H1 (cell line): ENCODE results near the gene ADAM23. TPM values are rescaled to one million over a fixed set of nuclear protein-coding genes. Genes with fewer than 3 reads are reported as not detected.
A peak's percentile ranks its signal among the peaks of the same experiment; 100 is the strongest.

Experiments used
- JUN ChIP-seq: IDR thresholded peaks from 2 replicates; pipeline ENCODE4 v1.6.1; 2011; ENCODE audit warnings: low read depth, mild to moderate bottlenecking, improper control_type of control experiment, low read length
- RAD21 ChIP-seq, 2 experiments: IDR thresholded peaks in 1 of 2; conservative IDR thresholded peaks in 1 of 2; 2 replicates each; pipeline ENCODE4 v1.6.1; 2011; ENCODE audit warnings: low read depth in 2 of 2, low read length in 2 of 2, improper control_type of control experiment in 1 of 2, inconsistent platforms in 1 of 2, mild to moderate bottlenecking in 1 of 2, moderate library complexity in 1 of 2
- polyA plus RNA-seq, 7 experiments: library from polyadenylated mRNA; depleted of rRNA in 3 of 7; stranded (reverse) in 5 of 7; unstranded in 2 of 7; fragments of >200 nt in 5 of 7; fragments of 200-250 nt in 2 of 7; gene quantifications; 1 replicate in 5 of 7; 2 replicates in 1 of 7; 4 replicates in 1 of 7; pipeline versions ENCODE4 v1.2.1 to v1.2.3, GENCODE V29; 2011 to 2013; ENCODE audit warnings: missing spikeins in 2 of 7, mixed read lengths in 2 of 7
- total RNA-seq: library from RNA; stranded (reverse); fragmentation: NEBNext Ultra II Directional; extraction: Animal tissue kit (Norgen Biotek cat#: 25700); gene quantifications from 2 replicates; pipeline ENCODE4 v1.2.1, GENCODE V29; 2021

Gene ADAM23
- total and polyA plus RNA-seq, 2 of the 8 experiments (the other 6 are each of a cell fraction or from before 2014, with no cell fraction given) = 9.9 to 20.8 TPM

DNA sequence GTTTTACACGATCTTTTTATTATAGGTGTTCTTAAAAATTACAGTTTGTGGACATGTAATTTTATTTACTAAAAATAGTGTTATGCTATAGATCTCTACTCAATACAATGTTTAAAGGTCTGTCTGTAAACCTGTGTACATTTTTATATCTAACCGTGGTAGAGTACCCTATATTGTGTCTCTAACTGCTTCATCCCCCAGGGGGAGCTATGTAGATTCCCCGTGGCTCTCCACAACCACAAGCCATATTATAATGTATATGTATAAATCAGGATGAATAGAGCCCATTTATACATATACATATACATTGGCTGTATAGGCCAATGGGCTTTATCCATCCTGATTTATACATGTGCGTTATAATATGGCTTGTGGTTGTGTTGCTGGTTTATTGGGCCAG, 59.4 kb downstream of the ADAM23 start (continued):
- TF ChIP-seq JUN (no peak), RAD21 (IDR thresholded peaks at IDR 0.05 in 1 of 2, conservative IDR thresholded peaks at IDR 0.05 in 1 of 2; ENCODE audit: low read depth in 2 of 2, low read length in 2 of 2) (0 out of 4 replicates have a peak, but pooled peaks of 1 of the 2 experiments have one; percentile 12)
- TF ChIP-seq, all 59 proteins: peak for 2
